Fibroblast of gingiva (primary cell): ENCODE data around the gene SFRP2.

Source experiments
- DNase-seq: peaks from one replicate; pipeline ENCODE4 v3.0.0-alpha.2; 2011; ENCODE audit warnings: low read depth

SFRP2 gene

DNA sequence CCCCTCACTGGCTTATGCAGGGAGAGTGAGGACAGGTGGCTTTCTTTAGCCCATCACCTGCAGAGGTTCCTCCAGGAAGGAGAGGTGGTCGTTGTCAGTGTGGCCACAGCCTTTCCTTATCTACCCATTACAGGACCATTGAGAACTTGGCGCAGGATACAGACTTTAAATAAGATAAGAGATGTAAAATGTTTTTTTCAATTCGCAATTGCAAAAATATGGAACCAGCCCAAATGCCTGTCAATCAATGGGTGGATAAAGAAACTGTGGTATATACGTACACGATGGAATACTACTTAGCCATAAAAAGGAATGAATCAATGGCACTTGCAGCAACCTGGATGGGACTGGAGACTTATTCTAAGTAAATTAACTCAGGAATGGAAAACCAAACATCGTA lies 22.1 kb downstream of the SFRP2 start:
- DNase-seq = no peak

DNA sequence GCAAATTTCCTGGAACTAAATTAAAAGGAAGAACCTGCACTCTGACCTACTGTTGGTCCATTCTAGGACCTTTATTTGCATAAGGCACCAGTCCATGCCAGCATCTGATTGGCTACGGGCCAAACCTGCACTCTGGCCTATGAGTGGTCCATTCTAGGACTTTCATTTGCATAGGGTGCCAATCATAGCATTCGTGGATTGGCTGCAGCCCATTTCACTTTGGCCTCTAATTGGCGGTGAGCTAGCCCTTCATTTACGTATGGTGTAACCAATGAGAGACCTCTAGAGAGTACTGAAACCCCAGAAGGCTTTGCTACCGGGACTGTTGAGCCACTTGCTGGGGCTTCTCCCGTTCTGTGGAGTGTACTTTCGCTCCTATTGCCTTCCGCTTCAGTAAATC lies 23.0 kb downstream of the SFRP2 start:
- DNase-seq = no peak

GRCh38 chr4:153764601-153765368 lies 24.1 kb downstream of the SFRP2 start:
- DNase-seq = peak; percentile 73

- DNase-seq = no peak
These were observed 25.5 kb downstream of the SFRP2 start for GRCh38 chr4:153763404-153763803.

DNA sequence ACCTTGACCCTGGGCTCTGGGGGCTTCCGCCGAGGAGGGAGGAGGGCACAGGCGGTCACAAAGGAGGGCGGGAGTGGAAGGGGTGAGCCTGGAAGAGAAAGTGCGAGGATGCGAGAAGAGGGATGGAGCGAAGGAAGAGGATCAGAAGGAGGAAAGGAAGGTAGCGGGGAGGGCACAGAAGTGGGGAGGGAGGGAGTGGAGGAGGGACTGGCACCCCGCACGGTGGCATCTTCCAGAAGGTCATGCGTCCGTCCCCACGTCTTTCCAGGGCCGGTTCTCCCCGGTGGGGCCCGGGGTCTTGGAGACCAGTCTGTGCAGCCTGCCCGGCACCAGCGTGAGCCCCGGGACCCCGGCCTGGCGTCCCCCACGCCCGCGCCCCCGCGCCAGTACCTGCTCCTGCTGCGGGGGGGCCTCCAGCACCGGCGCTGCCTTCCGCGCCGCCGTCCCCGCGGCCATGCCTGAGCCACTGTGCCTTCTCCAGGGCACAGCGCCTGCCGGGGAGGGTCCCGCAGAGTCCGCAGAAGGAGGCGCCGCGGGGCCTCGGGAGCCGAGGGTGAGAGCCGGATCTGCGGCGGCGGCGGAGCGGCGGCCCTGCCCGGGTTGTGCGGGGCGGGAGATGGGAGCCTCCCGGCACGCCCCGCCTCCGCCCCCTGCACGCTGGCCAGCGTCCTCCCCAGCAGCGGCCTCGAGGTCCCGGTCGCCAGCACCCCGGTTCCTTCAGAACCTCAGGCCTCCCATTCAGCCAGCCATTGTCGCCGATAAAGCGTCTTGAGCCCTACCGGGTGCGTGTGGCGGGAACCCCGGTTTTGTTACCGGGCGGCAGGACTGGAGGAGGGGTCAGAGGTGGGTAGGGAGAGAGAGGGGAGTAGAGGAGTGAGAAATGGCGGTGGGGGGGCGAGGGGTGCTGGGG lies 29.2 kb downstream of the SFRP2 start, which contains the start of gene RNF175:
Gene RNF175, minus strand, starts transcription at position 618 of the 910 bp plus-strand sequence. Its CDS starts 162 bp downstream, at position 456.
- DNase-seq = no peak

DNA sequence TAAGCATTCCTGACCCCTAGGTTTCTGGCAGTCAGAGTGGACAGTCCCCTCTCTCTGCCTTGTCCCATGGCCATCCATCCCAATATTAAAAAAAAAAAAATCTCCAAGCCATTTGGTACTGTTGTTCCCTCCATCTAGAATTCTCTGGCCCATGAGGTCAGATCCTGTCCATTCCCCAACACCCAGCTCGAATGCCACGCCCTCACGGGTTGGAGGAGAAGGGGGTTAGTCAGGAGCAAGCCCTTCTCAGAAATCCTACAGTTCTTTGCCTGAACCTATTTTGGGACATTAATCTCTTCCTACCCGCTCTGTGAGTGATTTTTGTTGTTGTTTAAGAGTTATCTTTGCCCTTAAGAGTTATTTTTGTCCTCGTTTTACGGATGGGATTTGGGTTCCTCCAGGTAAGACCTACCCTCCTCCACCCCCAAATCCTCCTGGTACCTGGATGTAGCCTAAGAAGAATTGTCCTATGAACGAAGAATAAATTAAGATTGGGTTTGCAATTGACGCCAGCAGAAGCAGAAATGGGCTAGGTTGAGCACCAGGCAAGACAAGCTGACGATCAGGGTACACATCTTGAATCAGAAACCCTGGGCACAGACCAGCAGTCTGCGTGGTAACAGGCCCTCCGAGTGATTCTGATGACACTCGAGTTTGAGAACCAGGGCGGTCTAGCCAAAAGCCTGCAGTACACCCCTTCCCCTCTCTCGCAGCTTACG lies 30.0 kb downstream of the SFRP2 start:
- DNase-seq = no peak

DNA sequence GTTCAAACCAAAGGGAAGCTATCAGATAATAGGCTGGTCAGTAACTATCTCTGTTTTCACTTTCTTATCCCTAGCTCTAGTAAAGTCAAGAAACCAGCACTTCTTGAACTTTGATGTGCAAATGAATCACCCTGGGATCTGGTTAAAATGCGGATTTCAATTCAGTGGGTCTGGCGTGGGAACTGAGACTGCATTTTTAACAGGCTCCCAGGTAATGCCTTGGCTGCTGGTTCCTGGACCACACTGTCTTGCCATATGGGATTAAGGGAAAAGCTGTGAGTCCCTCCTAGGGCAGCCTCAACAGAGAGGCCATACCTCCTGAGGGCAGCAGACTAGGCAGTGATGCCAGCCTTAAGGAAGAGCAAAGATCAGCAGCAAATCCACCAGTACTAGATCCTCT lies 30.7 kb downstream of the SFRP2 start:
- no peak for DNase-seq

- no peak for DNase-seq
These were observed 31.5 kb downstream of the SFRP2 start for GRCh38 chr4:153757407-153757806.

DNA sequence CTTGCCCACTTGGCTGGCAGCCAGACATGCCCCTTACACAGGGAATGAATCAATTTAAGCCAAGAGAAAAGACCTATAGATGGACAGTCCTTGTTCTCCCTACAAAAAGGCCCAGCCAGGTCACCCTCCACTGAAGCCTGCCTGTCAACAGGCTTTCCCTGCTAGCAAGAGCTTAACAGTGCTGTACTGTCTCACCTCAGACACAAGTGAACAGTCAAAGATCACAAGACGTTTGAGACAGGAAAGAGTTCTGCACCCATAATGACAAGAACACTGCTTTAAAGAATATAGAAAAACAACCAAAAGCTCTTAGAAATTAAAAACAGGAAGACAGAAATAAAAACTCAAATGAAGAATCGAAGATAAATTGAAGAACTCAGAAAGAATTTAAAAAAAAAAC lies 33.7 kb downstream of the SFRP2 start:
- DNase-seq = no peak

DNA sequence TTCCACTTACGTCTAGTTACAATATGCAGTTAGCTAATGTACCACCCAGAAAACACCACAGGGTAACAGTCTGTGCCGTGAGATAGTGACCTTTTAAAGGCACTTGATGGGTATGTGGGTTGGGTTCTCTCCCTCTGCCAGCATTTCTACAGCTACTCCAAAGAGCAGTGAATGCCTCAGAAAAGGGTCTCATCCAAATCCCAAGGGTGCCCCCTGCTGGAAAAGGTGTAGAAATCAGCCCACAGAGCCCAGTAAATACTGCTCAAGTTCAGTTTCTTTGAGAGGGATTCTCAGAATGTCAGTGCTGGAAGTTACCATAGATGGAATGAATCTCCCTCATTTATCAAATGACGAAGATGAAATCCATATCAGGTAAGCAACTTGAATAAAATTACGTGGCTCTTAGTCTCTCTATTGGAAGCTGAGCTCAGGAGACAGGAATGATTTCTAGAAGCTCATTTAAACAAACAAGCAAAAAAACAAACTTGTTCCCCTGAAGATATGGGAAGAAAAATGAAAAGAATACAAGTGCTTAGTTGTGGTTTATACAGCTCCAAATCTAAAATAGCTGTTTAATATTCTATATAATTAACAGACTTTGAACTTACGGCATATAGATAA lies 38.6 kb downstream of the SFRP2 start:
- DNase-seq = peak; percentile 77

- peak; percentile 63 for DNase-seq
These were observed 40.5 kb downstream of the SFRP2 start for GRCh38 chr4:153748378-153748777.

GRCh38 chr4:153747406-153747955 lies 41.4 kb downstream of the SFRP2 start:
- DNase-seq = no peak

DNA sequence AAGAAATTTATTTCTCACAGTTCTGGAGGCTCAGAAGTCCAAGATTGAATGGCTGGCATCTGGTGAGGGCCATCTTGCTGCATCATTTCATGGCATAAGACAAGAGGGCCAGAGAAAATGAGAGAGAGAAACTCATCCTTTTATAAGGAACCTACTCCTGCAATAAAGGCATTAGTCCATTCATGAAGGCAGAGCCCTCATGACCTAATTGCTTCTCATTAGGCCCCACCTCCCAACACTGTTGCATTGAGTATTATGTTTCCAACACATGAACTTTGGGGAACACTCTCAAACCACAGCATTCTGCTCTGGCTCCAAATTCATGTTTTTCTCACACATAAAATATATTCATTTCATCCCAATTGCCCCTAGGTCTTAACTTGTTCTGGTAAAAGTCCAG lies 43.2 kb downstream of the SFRP2 start:
- DNase-seq = no peak

DNA sequence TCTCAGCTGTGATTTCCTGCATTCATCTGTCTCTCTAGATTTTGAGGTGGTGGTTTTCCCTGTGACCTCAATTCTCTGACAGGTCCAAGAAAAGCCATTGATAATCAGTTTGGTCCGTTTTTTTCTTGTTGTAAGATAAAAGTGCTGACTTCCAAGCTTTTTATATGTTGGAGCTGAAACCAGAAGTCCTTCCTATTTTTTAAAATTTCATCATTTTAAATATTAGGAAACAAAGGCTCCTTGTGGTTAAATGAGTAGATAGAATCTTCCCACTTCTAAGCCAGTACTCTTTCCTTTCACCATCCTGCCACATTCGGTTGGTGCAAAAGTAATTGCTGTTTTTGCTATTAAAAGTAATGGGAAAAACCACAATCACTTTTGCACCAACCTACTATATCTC lies 47.3 kb downstream of the SFRP2 start:
- no peak for DNase-seq

DNA sequence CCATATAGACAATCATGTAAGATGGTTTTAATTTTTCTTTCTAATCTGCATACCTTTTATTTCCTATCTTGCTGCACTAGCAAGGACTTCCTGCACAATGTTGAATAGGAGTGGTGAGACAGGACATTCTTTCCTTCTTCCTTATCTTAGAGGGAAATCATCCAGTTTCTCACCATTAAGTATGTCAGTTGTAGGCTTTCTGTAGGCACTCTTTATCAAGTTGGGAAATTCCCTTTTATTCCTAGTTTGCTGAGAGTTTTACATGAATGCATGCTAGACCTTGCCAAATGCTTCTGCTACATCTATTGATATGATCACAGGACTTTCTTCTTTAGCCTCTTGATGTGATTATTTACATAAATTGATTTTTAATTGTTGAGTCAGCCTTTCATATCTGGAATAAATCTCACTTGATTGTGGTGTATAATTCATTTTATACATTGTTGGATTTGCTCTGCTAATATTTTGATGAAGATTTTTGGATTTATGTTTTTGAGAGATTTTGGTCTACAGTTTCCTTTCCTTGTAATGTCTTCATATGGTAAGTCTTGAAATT lies 52.9 kb downstream of the SFRP2 start:
- DNase-seq = no peak

DNA sequence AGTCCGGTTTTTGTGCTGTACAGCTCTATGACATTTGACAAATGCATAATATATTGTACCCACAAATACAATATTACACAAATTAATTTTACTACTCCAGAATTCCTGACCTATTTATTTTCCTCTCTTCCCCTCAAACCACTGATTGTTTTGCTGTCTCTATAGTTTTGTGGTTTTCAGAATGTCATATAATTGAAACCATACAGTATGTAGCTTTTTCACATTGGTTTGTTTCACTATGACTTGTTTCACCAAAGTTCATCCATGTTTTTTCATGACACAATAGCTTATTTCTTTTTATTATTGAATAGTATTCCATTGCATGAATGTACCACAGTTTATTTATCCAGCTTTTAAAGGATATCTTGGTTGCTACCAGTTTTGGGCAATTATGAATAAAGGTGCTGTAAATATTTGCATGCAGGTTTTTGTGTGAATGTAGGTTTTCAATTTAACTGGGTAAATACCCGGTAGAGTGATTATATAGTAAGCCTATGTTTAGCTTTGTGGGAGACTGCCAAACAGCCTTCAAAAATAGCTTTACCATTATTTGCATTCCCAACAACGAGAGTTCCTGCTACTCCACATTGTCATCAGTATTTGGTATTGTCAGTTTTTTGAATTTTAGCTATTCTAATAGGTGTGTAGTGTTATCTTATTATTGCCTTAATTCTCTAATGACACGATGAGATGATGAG lies 55.0 kb downstream of the SFRP2 start:
- DNase-seq = peak; percentile 30

- DNase-seq = peak; percentile 97
These were observed 57.6 kb downstream of the SFRP2 start for GRCh38 chr4:153731239-153731638.
